HepG2 (cell line): ENCODE measurements around the gene ETV2. TPM values are rescaled to one million over a fixed set of nuclear protein-coding genes. Genes with fewer than 3 reads are reported as not detected.
A peak's percentile ranks its signal among the peaks of the same experiment; 100 is the strongest.

ENCODE experiments used
- ATF3 ChIP-seq: sonication (generic); formaldehyde crosslinking; IDR thresholded peaks from 2 replicates; pipeline ENCODE4 v1.4.0; 2020; ENCODE audit warnings: missing genetic modification reagents
- EEA1 ChIP-seq: sonication (generic); formaldehyde crosslinking; IDR thresholded peaks from 2 replicates; pipeline ENCODE4 v1.5.1; 2020; ENCODE audit warnings: mild to moderate bottlenecking, missing genetic modification reagents, borderline replicate concordance
- GPN1 ChIP-seq: sonication (generic); formaldehyde crosslinking; IDR thresholded peaks from 2 replicates; pipeline ENCODE4 v1.5.1; 2020; ENCODE audit warnings: missing genetic modification reagents, borderline replicate concordance
- KDM5A ChIP-seq: fragments of 200-600 bp; sonication (generic); IDR thresholded peaks from 2 replicates; pipeline ENCODE4 v1.7.0; 2018; ENCODE audit warnings: antibody characterized with exemption, mild to moderate bottlenecking, low read length, borderline replicate concordance
- MATR3 ChIP-seq: sonication (generic); formaldehyde crosslinking; IDR thresholded peaks from 2 replicates; pipeline ENCODE4 v1.4.0; 2020; ENCODE audit warnings: missing genetic modification reagents
- NAIF1 ChIP-seq: sonication (generic); formaldehyde crosslinking; IDR thresholded peaks from 2 replicates; pipeline ENCODE4 v1.5.0; 2020; ENCODE audit warnings: mild to moderate bottlenecking, missing genetic modification reagents, borderline replicate concordance
- POLR2A ChIP-seq, 2 experiments: IDR thresholded peaks; 2 replicates each; pipeline ENCODE4 v1.6.1; 2011; ENCODE audit warnings: low read depth in 2 of 2, low read length in 2 of 2, mild to moderate bottlenecking in 1 of 2, moderate library complexity in 1 of 2; ENCODE audit not compliant: insufficient read depth in 1 of 2
- RARA ChIP-seq: IDR thresholded peaks from 2 replicates; pipeline ENCODE4 v1.6.1; 2016; ENCODE audit warnings: missing genetic modification reagents, missing compliant biosample characterization
- SIN3A ChIP-seq: IDR thresholded peaks from 2 replicates; pipeline ENCODE4 v1.6.1; 2011; ENCODE audit warnings: low read depth, mild to moderate bottlenecking, control low read depth, low read length, borderline replicate concordance
- SKIL ChIP-seq: sonication (generic); formaldehyde crosslinking; IDR thresholded peaks from 2 replicates; pipeline ENCODE4 v1.8.0; 2022; ENCODE audit warnings: missing genetic modification reagents, mild to moderate bottlenecking, moderate library complexity, borderline replicate concordance
- ZFY ChIP-seq: sonication (generic); formaldehyde crosslinking; IDR thresholded peaks from 2 replicates; pipeline ENCODE4 v1.4.0; 2020; ENCODE audit warnings: missing genetic modification reagents
- ZNF260 ChIP-seq: sonication (generic); formaldehyde crosslinking; IDR thresholded peaks from 2 replicates; pipeline ENCODE4 v1.4.0; 2020; ENCODE audit warnings: missing genetic modification reagents, low read depth, mild to moderate bottlenecking, borderline replicate concordance
- ZNF343 ChIP-seq: sonication (generic); formaldehyde crosslinking; IDR thresholded peaks from 2 replicates; pipeline ENCODE4 v1.4.0; 2020; ENCODE audit warnings: mild to moderate bottlenecking, missing genetic modification reagents
- ZNF383 ChIP-seq: sonication (generic); formaldehyde crosslinking; IDR thresholded peaks from 2 replicates; pipeline ENCODE4 v1.4.0; 2020; ENCODE audit warnings: missing genetic modification reagents, mild to moderate bottlenecking, borderline replicate concordance
- ZNF607 ChIP-seq: sonication (generic); formaldehyde crosslinking; IDR thresholded peaks from 2 replicates; pipeline ENCODE4 v1.5.1; 2020; ENCODE audit warnings: missing genetic modification reagents, mild to moderate bottlenecking, borderline replicate concordance
- ZNF777 ChIP-seq: sonication (generic); formaldehyde crosslinking; IDR thresholded peaks from 2 replicates; pipeline ENCODE4 v1.4.0; 2020; ENCODE audit warnings: missing genetic modification reagents
- polyA plus RNA-seq, 8 experiments: library from polyadenylated mRNA; depleted of rRNA in 3 of 8; stranded (reverse) in 7 of 8; unstranded in 1 of 8; fragments of >200 nt; fragmentation: Illumina TruSeq in 4 of 8; extraction: Trizol in 4 of 8; gene quantifications; 2 replicates each; pipeline versions ENCODE4 v1.2.1 to v1.2.3, GENCODE V29; 2011 to 2016; ENCODE audit warnings: low read depth in 4 of 8, missing spikeins in 1 of 8, mixed read lengths in 1 of 8; ENCODE audit not compliant: insufficient read depth in 1 of 8
- total RNA-seq, 5 experiments: library from RNA; depleted of rRNA; stranded (reverse); fragments of >200 nt; fragmentation: Illumina TruSeq; extraction: Trizol; gene quantifications; 2 replicates each; pipeline ENCODE4 v1.2.3, GENCODE V29; 2016; ENCODE audit warnings: low read depth in 1 of 5
- TF ChIP-seq, protein P1 (sequence below): sonication (generic); formaldehyde crosslinking; IDR thresholded peaks from 2 replicates; pipeline ENCODE4 v1.4.0; 2020; ENCODE audit warnings: missing genetic modification reagents, borderline replicate concordance
- TF ChIP-seq, protein P2 (sequence below): sonication (generic); formaldehyde crosslinking; IDR thresholded peaks from 2 replicates; pipeline ENCODE4 v1.4.0; 2020; ENCODE audit warnings: missing genetic modification reagents

Gene ETV2
- total and polyA plus RNA-seq, 2 of the 13 experiments (the other 11 are each of a cell fraction or from before 2014, with no cell fraction given), result 0.07 to 0.20 TPM

- TF ChIP-seq KDM5A, result no peak
- no peak for TF ChIP-seq MATR3
- TF ChIP-seq ZNF260 (CRISPR knock-in tag), result no peak
- peak; percentile 69; the same call in 1 of the 2 replicates for TF ChIP-seq ZNF343 (CRISPR knock-in tag)
- TF ChIP-seq SKIL, result no peak
- 0 out of 2 replicates have a peak, but pooled peaks have one; percentile 58 for TF ChIP-seq NAIF1 (CRISPR knock-in tag)
- no peak for TF ChIP-seq ATF3 (CRISPR knock-in tag)
- TF ChIP-seq GPN1, result no peak
- TF ChIP-seq, protein P1, sequence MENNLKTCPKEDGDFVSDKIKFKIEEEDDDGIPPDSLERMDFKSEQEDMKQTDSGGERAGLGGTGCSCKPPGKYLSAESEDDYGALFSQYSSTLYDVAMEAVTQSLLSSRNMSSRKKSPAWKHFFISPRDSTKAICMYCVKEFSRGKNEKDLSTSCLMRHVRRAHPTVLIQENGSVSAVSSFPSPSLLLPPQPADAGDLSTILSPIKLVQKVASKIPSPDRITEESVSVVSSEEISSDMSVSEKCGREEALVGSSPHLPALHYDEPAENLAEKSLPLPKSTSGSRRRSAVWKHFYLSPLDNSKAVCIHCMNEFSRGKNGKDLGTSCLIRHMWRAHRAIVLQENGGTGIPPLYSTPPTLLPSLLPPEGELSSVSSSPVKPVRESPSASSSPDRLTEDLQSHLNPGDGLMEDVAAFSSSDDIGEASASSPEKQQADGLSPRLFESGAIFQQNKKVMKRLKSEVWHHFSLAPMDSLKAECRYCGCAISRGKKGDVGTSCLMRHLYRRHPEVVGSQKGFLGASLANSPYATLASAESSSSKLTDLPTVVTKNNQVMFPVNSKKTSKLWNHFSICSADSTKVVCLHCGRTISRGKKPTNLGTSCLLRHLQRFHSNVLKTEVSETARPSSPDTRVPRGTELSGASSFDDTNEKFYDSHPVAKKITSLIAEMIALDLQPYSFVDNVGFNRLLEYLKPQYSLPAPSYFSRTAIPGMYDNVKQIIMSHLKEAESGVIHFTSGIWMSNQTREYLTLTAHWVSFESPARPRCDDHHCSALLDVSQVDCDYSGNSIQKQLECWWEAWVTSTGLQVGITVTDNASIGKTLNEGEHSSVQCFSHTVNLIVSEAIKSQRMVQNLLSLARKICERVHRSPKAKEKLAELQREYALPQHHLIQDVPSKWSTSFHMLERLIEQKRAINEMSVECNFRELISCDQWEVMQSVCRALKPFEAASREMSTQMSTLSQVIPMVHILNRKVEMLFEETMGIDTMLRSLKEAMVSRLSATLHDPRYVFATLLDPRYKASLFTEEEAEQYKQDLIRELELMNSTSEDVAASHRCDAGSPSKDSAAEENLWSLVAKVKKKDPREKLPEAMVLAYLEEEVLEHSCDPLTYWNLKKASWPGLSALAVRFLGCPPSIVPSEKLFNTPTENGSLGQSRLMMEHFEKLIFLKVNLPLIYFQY, result peak; percentile 59; the same call in 1 of the 2 replicates
- peak; percentile 18; the same call in 1 of the 2 replicates for TF ChIP-seq ZNF607
- peak; percentile 91 for TF ChIP-seq ZNF777 (CRISPR knock-in tag)
- peak; percentile 72 for TF ChIP-seq ZFY (CRISPR knock-in tag)
- 0 out of 2 replicates have a peak, but pooled peaks have one; percentile 17 for TF ChIP-seq ZNF383
- TF ChIP-seq, protein P2, sequence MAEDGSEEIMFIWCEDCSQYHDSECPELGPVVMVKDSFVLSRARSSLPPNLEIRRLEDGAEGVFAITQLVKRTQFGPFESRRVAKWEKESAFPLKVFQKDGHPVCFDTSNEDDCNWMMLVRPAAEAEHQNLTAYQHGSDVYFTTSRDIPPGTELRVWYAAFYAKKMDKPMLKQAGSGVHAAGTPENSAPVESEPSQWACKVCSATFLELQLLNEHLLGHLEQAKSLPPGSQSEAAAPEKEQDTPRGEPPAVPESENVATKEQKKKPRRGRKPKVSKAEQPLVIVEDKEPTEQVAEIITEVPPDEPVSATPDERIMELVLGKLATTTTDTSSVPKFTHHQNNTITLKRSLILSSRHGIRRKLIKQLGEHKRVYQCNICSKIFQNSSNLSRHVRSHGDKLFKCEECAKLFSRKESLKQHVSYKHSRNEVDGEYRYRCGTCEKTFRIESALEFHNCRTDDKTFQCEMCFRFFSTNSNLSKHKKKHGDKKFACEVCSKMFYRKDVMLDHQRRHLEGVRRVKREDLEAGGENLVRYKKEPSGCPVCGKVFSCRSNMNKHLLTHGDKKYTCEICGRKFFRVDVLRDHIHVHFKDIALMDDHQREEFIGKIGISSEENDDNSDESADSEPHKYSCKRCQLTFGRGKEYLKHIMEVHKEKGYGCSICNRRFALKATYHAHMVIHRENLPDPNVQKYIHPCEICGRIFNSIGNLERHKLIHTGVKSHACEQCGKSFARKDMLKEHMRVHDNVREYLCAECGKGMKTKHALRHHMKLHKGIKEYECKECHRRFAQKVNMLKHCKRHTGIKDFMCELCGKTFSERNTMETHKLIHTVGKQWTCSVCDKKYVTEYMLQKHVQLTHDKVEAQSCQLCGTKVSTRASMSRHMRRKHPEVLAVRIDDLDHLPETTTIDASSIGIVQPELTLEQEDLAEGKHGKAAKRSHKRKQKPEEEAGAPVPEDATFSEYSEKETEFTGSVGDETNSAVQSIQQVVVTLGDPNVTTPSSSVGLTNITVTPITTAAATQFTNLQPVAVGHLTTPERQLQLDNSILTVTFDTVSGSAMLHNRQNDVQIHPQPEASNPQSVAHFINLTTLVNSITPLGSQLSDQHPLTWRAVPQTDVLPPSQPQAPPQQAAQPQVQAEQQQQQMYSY, result 0 out of 2 replicates have a peak, but pooled peaks have one; percentile 42
- no peak for TF ChIP-seq RARA
- no peak for TF ChIP-seq EEA1 (CRISPR knock-in tag)
- TF ChIP-seq SIN3A, result 0 out of 2 replicates have a peak, but pooled peaks have one; percentile 21
- TF ChIP-seq POLR2A (IDR thresholded peaks at IDR 0.05; ENCODE audit: insufficient read depth in 1 of 2, low read depth in 2 of 2, low read length in 2 of 2), result peak; percentile 21 to 51; a peak in 2 of 4 replicates
These were observed 2.9 kb downstream of the ETV2 start (continued) for GRCh38 chr19:35644206-35644986.
